HEK293 (cell line): ENCODE data around the gene DUS3L.

Source experiments
- CTCF ChIP-seq: fragments of 450-650 bp; formaldehyde crosslinking; IDR thresholded peaks from 2 replicates; pipeline ENCODE4 v1.5.1; 2016; ENCODE audit warnings: missing biosample characterization, missing genetic modification characterization
- ELK4 ChIP-seq: IDR thresholded peaks from 2 replicates; pipeline ENCODE4 v1.6.1; 2011; ENCODE audit warnings: mild to moderate bottlenecking, low read depth, low read length, borderline replicate concordance
- HOXA7 ChIP-seq: sonication (generic); formaldehyde crosslinking; IDR thresholded peaks from 2 replicates; pipeline ENCODE4 v1.8.1; 2022; ENCODE audit warnings: missing genetic modification reagents, borderline replicate concordance
- SP2 ChIP-seq: fragments of 450-650 bp; formaldehyde crosslinking; IDR thresholded peaks from 2 replicates; pipeline ENCODE4 v1.5.1; 2016; ENCODE audit warnings: missing biosample characterization, missing genetic modification characterization
- YY1 ChIP-seq: fragments of 450-650 bp; formaldehyde crosslinking; IDR thresholded peaks from 2 replicates; pipeline ENCODE4 v1.5.1; 2018; ENCODE audit warnings: missing biosample characterization, missing genetic modification characterization
- ZFP69B ChIP-seq: fragments of 450-650 bp; formaldehyde crosslinking; IDR thresholded peaks from 2 replicates; pipeline ENCODE4 v1.5.1; 2016; ENCODE audit warnings: missing biosample characterization, missing genetic modification characterization
- ZNF133 ChIP-seq: fragments of 450-650 bp; formaldehyde crosslinking; IDR thresholded peaks from 2 replicates; pipeline ENCODE4 v1.5.1; 2016; ENCODE audit warnings: missing biosample characterization, missing genetic modification characterization
- ZNF335 ChIP-seq: fragments of 450-650 bp; formaldehyde crosslinking; conservative IDR thresholded peaks from 2 replicates; pipeline ENCODE4 v1.5.1; 2016; ENCODE audit warnings: missing biosample characterization, missing genetic modification characterization
- ZNF514 ChIP-seq: fragments of 450-650 bp; formaldehyde crosslinking; IDR thresholded peaks from 2 replicates; pipeline ENCODE4 v1.5.1; 2016; ENCODE audit warnings: missing biosample characterization, missing genetic modification characterization
- ZNF558 ChIP-seq: fragments of 450-650 bp; formaldehyde crosslinking; IDR thresholded peaks from 2 replicates; pipeline ENCODE4 v1.5.1; 2016; ENCODE audit warnings: missing biosample characterization, missing genetic modification characterization
- ZNF777 ChIP-seq: fragments of 450-650 bp; formaldehyde crosslinking; IDR thresholded peaks from 2 replicates; pipeline ENCODE4 v1.5.1; 2017; ENCODE audit warnings: missing biosample characterization, missing genetic modification characterization, borderline replicate concordance

GRCh38 chr19:5803441-5803751, 12.4 kb upstream of the DUS3L start:
- TF ChIP-seq ZFP69B (tag by site-specific recombination) = no peak
- TF ChIP-seq ZNF777 (tag by site-specific recombination) = no peak
- TF ChIP-seq ZNF558 (tag by site-specific recombination) = no peak
- TF ChIP-seq HOXA7 (CRISPR knock-in tag) = no peak
- no peak for TF ChIP-seq CTCF (tag by site-specific recombination)
- TF ChIP-seq ZNF133 = no peak
- TF ChIP-seq ELK4 = no peak
- no peak for TF ChIP-seq ZNF514 (tag by site-specific recombination)
- no peak for TF ChIP-seq YY1
- TF ChIP-seq ZNF335 = no peak
- no peak for TF ChIP-seq SP2
